ENCODE measurements around the gene SNRPE. TPM values are rescaled to one million over a fixed set of nuclear protein-coding genes. Genes with fewer than 3 reads are reported as not detected.

Gene SNRPE
- total and polyA plus RNA-seq, 2 experiments from 2014 or later, result 27.6 to 233 TPM

GRCh38 chr1:203870245-203870644, 8.8 kb downstream of the SNRPE start:
- Histone ChIP-seq H3K9me3 (ENCODE audit: low read depth) (no peaks in the 10 kb centered on the region), H2AFZ (no peak overlapping the region), H3K4me1 (ENCODE audit: insufficient read depth) (peaks cover 12% of the 10 kb centered on the region; the same call in 1 of the 2 replicates), H3F3A (ENCODE audit: insufficient read depth) (peaks cover 24% of the 10 kb centered on the region), H3K4me3 (no peak overlapping the region), H3K27me3 (replicated peaks; ENCODE audit: insufficient read depth) (no peaks in the 10 kb centered on the region), H4K20me1 (ENCODE audit: insufficient read depth) (no peaks in the 10 kb centered on the region), H3K79me2 (ENCODE audit: insufficient read depth) (peaks cover 4% of the 10 kb centered on the region; the same call in 1 of the 2 replicates), H3K4me2 (ENCODE audit: unreplicated experiment) (no peak overlapping the region), H3K27ac (no peak overlapping the region), H3K9ac (no peak overlapping the region), H3K36me3 (ENCODE audit: low read depth) (peaks cover 31% of the 10 kb centered on the region; the same call in 1 of the 2 replicates), H3K9me2 (ENCODE audit: insufficient read depth) (no peaks in the 10 kb centered on the region)
- TF ChIP-seq EZH2 (IDR thresholded peaks at IDR 0.05; ENCODE audit: insufficient read depth, poor library complexity, severe bottlenecking) (no peak), EZH2phosphoT487 (IDR thresholded peaks at IDR 0.05; ENCODE audit: insufficient read depth, low read depth) (no peak)
- 86 to 87% methylated on average over 1 of the region's 1 CpG for WGBS, 2 experiments (ENCODE audit: low coverage in 1 of 2, low lambda C conversion rate in 2 of 2, missing lambda C conversion rate in 2 of 2)
- in situ Hi-C loops (cut with MboI), result no loop called here
- peak; percentile 43 for DNase-seq

- peaks cover 25% of the 10 kb centered on the region; the same call in 1 of the 2 replicates for H3K36me3 ChIP-seq (ENCODE audit: low read depth)
- peaks cover 12% of the 10 kb centered on the region; the same call in 1 of the 2 replicates for H3K4me1 ChIP-seq (ENCODE audit: insufficient read depth)
- no peak overlapping the region for H3K27ac ChIP-seq
- H2AFZ ChIP-seq, result no peak overlapping the region
- no peaks in the 10 kb centered on the region for H4K20me1 ChIP-seq (ENCODE audit: insufficient read depth)
- in situ Hi-C loops (cut with MboI), result no loop called here
- H3F3A ChIP-seq (ENCODE audit: insufficient read depth), result peaks cover 24% of the 10 kb centered on the region
- 97 to 100% methylated on average over 3 of the region's 3 CpGs for WGBS, 2 experiments (ENCODE audit: low coverage in 1 of 2, low lambda C conversion rate in 2 of 2, missing lambda C conversion rate in 2 of 2)
- H3K4me3 ChIP-seq, result no peak overlapping the region
- no peak for TF ChIP-seq EZH2 (IDR thresholded peaks at IDR 0.05; ENCODE audit: insufficient read depth, poor library complexity, severe bottlenecking)
- TF ChIP-seq EZH2phosphoT487 (IDR thresholded peaks at IDR 0.05; ENCODE audit: insufficient read depth, low read depth), result no peak
- no peaks in the 10 kb centered on the region for H3K79me2 ChIP-seq (ENCODE audit: insufficient read depth)
- H3K9me3 ChIP-seq (ENCODE audit: low read depth), result no peaks in the 10 kb centered on the region
- H3K27me3 ChIP-seq (replicated peaks; ENCODE audit: insufficient read depth), result no peaks in the 10 kb centered on the region
- H3K9me2 ChIP-seq (ENCODE audit: insufficient read depth), result no peaks in the 10 kb centered on the region
- H3K9ac ChIP-seq, result no peak overlapping the region
- DNase-seq, result peak; percentile 86
- no peak overlapping the region for H3K4me2 ChIP-seq (ENCODE audit: unreplicated experiment)
These were observed 9.9 kb downstream of the SNRPE start for GRCh38 chr1:203871114-203871880.

- Histone ChIP-seq H3K27ac (no peak overlapping the region), H3K4me2 (ENCODE audit: unreplicated experiment) (no peak overlapping the region), H4K20me1 (ENCODE audit: insufficient read depth) (no peaks in the 10 kb centered on the region), H3F3A (ENCODE audit: insufficient read depth) (peaks cover 24% of the 10 kb centered on the region), H3K4me1 (ENCODE audit: insufficient read depth) (peaks cover 12% of the 10 kb centered on the region; the same call in 1 of the 2 replicates), H3K27me3 (replicated peaks; ENCODE audit: insufficient read depth) (no peaks in the 10 kb centered on the region), H3K9me3 (ENCODE audit: low read depth) (no peaks in the 10 kb centered on the region), H3K9me2 (ENCODE audit: insufficient read depth) (no peaks in the 10 kb centered on the region), H3K9ac (no peak overlapping the region), H3K79me2 (ENCODE audit: insufficient read depth) (no peaks in the 10 kb centered on the region), H3K4me3 (no peak overlapping the region), H2AFZ (no peak overlapping the region), H3K36me3 (ENCODE audit: low read depth) (peaks cover 19% of the 10 kb centered on the region; the same call in 1 of the 2 replicates)
- 86% methylated on average over 8 of the region's 8 CpGs for WGBS, 2 experiments (ENCODE audit: low coverage in 1 of 2, low lambda C conversion rate in 2 of 2, missing lambda C conversion rate in 2 of 2)
- in situ Hi-C loops (cut with MboI), result no loop called here
- TF ChIP-seq EZH2phosphoT487 (IDR thresholded peaks at IDR 0.05; ENCODE audit: insufficient read depth, low read depth) (no peak), EZH2 (IDR thresholded peaks at IDR 0.05; ENCODE audit: insufficient read depth, poor library complexity, severe bottlenecking) (no peak)
- DNase-seq, result no peak
These were observed 11.7 kb downstream of the SNRPE start for GRCh38 chr1:203873094-203873493.

- H4K20me1 ChIP-seq (ENCODE audit: insufficient read depth), result no peaks in the 10 kb centered on the region
- no peak overlapping the region for H3K4me3 ChIP-seq
- DNase-seq, result no peak
- no peaks in the 10 kb centered on the region for H3K79me2 ChIP-seq (ENCODE audit: insufficient read depth)
- no peak overlapping the region for H2AFZ ChIP-seq
- no peaks in the 10 kb centered on the region for H3K4me1 ChIP-seq (ENCODE audit: insufficient read depth)
- no peaks in the 10 kb centered on the region for H3K27me3 ChIP-seq (replicated peaks; ENCODE audit: insufficient read depth)
- H3K9me2 ChIP-seq (ENCODE audit: insufficient read depth), result no peaks in the 10 kb centered on the region
- H3K9ac ChIP-seq, result no peak overlapping the region
- TF ChIP-seq EZH2 (IDR thresholded peaks at IDR 0.05; ENCODE audit: insufficient read depth, poor library complexity, severe bottlenecking) (no peak), EZH2phosphoT487 (IDR thresholded peaks at IDR 0.05; ENCODE audit: insufficient read depth, low read depth) (no peak)
- in situ Hi-C loops (cut with MboI), result no loop called here
- 82 to 88% methylated on average over 3 of the region's 3 CpGs for WGBS, 2 experiments (ENCODE audit: low coverage in 1 of 2, low lambda C conversion rate in 2 of 2, missing lambda C conversion rate in 2 of 2)
- H3F3A ChIP-seq (ENCODE audit: insufficient read depth), result no peaks in the 10 kb centered on the region
- no peaks in the 10 kb centered on the region for H3K9me3 ChIP-seq (ENCODE audit: low read depth)
- no peak overlapping the region for H3K27ac ChIP-seq
- no peaks in the 10 kb centered on the region for H3K36me3 ChIP-seq (ENCODE audit: low read depth)
- no peak overlapping the region for H3K4me2 ChIP-seq (ENCODE audit: unreplicated experiment)
These were observed 17.0 kb downstream of the SNRPE start for GRCh38 chr1:203878422-203878821.
